PFSK-1 (cell line): ENCODE measurements around the gene PRKCI.

Source experiments
- FOXP2 ChIP-seq: optimal IDR thresholded peaks from 2 replicates; pipeline ENCODE3; 2011; ENCODE audit warnings: borderline replicate concordance, control low read depth, inconsistent platforms; ENCODE audit not compliant: insufficient read depth; ENCODE audit errors: extremely low read length, extremely low read depth
- POLR2AphosphoS5 ChIP-seq: IDR thresholded peaks from 2 replicates; pipeline ENCODE4 v1.6.1; 2012; ENCODE audit warnings: low read depth, mild to moderate bottlenecking, control low read depth, low read length, moderate library complexity
- SIN3A ChIP-seq: IDR thresholded peaks from 2 replicates; pipeline ENCODE4 v1.6.1; 2012; ENCODE audit warnings: mild to moderate bottlenecking, low read length, moderate library complexity, borderline replicate concordance; ENCODE audit not compliant: insufficient read depth
- TAF1 ChIP-seq: IDR thresholded peaks from 2 replicates; pipeline ENCODE4 v1.6.1; 2012; ENCODE audit warnings: low read length, control low read depth, borderline replicate concordance; ENCODE audit not compliant: insufficient read depth
- TF ChIP-seq, protein P1 (sequence below), 2 experiments: IDR thresholded peaks; 2 replicates each; pipeline versions ENCODE4 v1.6.1 to v1.8.0; 2011 to 2012; ENCODE audit warnings: low read depth in 2 of 2, low read length in 2 of 2, control low read depth in 1 of 2, inconsistent platforms in 1 of 2, mild to moderate bottlenecking in 1 of 2, moderate library complexity in 1 of 2; ENCODE audit not compliant: insufficient read depth in 1 of 2

Gene PRKCI

GRCh38 chr3:170290194-170290593 lies 68.0 kb downstream of the PRKCI start:
- TF ChIP-seq POLR2AphosphoS5 (no peak), TAF1 (no peak), SIN3A (no peak), FOXP2 (no peak)
- TF ChIP-seq, protein P1, sequence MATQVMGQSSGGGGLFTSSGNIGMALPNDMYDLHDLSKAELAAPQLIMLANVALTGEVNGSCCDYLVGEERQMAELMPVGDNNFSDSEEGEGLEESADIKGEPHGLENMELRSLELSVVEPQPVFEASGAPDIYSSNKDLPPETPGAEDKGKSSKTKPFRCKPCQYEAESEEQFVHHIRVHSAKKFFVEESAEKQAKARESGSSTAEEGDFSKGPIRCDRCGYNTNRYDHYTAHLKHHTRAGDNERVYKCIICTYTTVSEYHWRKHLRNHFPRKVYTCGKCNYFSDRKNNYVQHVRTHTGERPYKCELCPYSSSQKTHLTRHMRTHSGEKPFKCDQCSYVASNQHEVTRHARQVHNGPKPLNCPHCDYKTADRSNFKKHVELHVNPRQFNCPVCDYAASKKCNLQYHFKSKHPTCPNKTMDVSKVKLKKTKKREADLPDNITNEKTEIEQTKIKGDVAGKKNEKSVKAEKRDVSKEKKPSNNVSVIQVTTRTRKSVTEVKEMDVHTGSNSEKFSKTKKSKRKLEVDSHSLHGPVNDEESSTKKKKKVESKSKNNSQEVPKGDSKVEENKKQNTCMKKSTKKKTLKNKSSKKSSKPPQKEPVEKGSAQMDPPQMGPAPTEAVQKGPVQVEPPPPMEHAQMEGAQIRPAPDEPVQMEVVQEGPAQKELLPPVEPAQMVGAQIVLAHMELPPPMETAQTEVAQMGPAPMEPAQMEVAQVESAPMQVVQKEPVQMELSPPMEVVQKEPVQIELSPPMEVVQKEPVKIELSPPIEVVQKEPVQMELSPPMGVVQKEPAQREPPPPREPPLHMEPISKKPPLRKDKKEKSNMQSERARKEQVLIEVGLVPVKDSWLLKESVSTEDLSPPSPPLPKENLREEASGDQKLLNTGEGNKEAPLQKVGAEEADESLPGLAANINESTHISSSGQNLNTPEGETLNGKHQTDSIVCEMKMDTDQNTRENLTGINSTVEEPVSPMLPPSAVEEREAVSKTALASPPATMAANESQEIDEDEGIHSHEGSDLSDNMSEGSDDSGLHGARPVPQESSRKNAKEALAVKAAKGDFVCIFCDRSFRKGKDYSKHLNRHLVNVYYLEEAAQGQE (IDR thresholded peaks at IDR 0.05; ENCODE audit: insufficient read depth in 1 of 2, low read depth in 2 of 2, low read length in 2 of 2): no peak

GRCh38 chr3:170295586-170295985 lies 73.4 kb downstream of the PRKCI start:
- TF ChIP-seq TAF1 (no peak), SIN3A (no peak), FOXP2 (no peak)

- no peak for TF ChIP-seq POLR2AphosphoS5
- TF ChIP-seq SIN3A: no peak
- TF ChIP-seq TAF1: no peak
- TF ChIP-seq FOXP2: no peak
- TF ChIP-seq, protein P1 (IDR thresholded peaks at IDR 0.05; ENCODE audit: insufficient read depth in 1 of 2, low read depth in 2 of 2, low read length in 2 of 2): no peak
These were observed 74.5 kb downstream of the PRKCI start for GRCh38 chr3:170296703-170297102.

DNA sequence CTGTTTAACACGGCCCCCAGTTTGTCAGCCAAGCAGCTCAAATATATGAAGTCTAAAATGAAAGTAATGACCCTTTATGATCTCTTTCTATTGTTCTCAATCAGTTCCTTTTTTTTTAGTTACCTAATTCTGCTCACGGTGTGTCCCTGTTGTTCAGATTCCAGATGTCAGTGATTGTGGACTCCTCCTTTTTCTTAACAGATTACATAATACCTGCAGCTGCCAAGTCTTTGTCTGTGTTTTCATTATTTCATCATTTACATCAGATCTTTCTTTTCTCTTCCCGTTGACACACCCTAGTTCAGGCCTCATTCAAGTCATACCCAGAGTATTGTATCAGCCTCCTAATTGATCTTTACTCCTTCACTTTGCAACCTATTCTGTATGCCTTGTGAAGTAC lies 79.2 kb downstream of the PRKCI start:
- no peak for TF ChIP-seq SIN3A
- no peak for TF ChIP-seq FOXP2
- TF ChIP-seq, protein P1 (IDR thresholded peaks at IDR 0.05; ENCODE audit: insufficient read depth in 1 of 2, low read depth in 2 of 2, low read length in 2 of 2): no peak
- TF ChIP-seq TAF1: no peak
- TF ChIP-seq POLR2AphosphoS5: no peak

DNA sequence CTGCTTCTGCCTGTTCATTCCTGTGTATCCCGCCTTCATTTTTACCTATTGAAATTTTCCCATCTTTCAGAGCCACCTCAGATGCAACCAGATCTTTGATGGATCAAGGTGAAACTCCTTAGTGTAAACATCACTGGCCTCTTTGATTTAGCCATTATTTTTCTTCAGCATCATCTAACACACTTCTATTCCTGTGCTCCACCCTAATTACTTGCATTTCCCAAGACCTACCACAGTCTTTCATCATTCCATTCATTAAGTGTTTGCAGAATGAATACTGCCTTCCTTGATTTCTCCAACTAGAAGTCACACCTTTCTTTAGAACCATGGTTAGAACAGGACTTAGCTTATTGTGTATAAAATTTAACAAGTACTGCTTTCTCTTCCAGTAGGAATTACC lies 79.8 kb downstream of the PRKCI start:
- TF ChIP-seq FOXP2: no peak

DNA sequence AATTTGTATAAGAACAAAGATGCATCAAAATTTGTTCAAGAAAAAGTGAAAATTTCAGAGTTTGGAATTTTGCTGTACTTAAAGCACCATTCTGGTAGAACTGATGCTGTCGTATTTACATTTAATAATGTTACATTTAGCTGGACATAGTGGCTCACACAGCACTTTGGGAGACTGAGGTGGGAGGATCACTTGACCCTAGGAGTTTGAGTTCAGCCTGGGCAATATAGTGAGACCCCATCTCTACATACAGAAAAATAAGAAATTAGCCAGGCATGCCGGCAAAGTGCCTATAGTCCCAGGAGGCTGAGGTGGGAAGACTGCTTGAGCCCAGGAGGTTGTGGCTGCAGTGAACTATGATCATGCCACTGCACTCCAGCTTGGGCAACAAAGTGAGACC lies 83.8 kb downstream of the PRKCI start:
- no peak for TF ChIP-seq FOXP2
- no peak for TF ChIP-seq POLR2AphosphoS5
- TF ChIP-seq TAF1: no peak
- TF ChIP-seq SIN3A: no peak
- TF ChIP-seq, protein P1 (IDR thresholded peaks at IDR 0.05; ENCODE audit: insufficient read depth in 1 of 2, low read depth in 2 of 2, low read length in 2 of 2): no peak
